Right atrium auricular region (tissue), 2 donors: ENCODE data around the gene GEMIN8. TPM values are rescaled to one million over a fixed set of nuclear protein-coding genes. Genes with fewer than 3 reads are reported as not detected.

Experiments
- DNase-seq: peaks from one replicate; pipeline ENCODE4 v3.0.0-alpha.2; 2019; ENCODE audit warnings: low spot score
- H3K27ac ChIP-seq, 2 donors: fragments of 200-600 bp; sonication (generic); 1 replicate in 1 of 2; 2 replicates in 1 of 2; pipeline ENCODE4 v1.5.1; 2016 to 2019
- H3K27me3 ChIP-seq, 2 donors: fragments of 200-600 bp; sonication (generic); one replicate each; pipeline versions ENCODE4 v1.5.1 to v1.6.0; 2017 to 2019
- H3K36me3 ChIP-seq: fragments of 200-600 bp; sonication (generic); one replicate; pipeline ENCODE4 v1.5.1; 2016
- H3K4me1 ChIP-seq, 2 donors: fragments of 200-600 bp; sonication (generic); one replicate each; pipeline versions ENCODE4 v1.5.1 to v1.6.0; 2017 to 2019
- H3K4me3 ChIP-seq, 2 donors: fragments of 200-600 bp; sonication (generic); 1 replicate in 1 of 2; 2 replicates in 1 of 2; pipeline ENCODE4 v1.5.1; 2017 to 2019; ENCODE audit warnings: mild to moderate bottlenecking in 1 of 2, moderate library complexity in 1 of 2
- H3K9me3 ChIP-seq, 2 donors: fragments of 200-600 bp; sonication (generic); one replicate each; pipeline ENCODE4 v1.5.1; 2019
- CTCF ChIP-seq, 2 donors: fragments of 200-600 bp; sonication (generic); IDR thresholded peaks; one replicate each; pipeline ENCODE4 v1.5.1; 2019; ENCODE audit warnings: antibody characterized with exemption in 2 of 2
- total RNA-seq, 2 donors: library from RNA; depleted of rRNA; stranded (reverse); fragments of >200 nt; gene quantifications; one replicate each; pipeline ENCODE4 v1.1.0, GENCODE V29; 2016

GEMIN8 gene
- total RNA-seq, 2 donors from 2014 or later = 7.6 to 12.8 TPM

- H3K9me3 ChIP-seq = peaks cover 0 to 5% of the 10 kb centered on the region in 2 donors
- H3K36me3 ChIP-seq = peaks cover 18% of the 10 kb centered on the region
- no peak for DNase-seq
- H3K4me3 ChIP-seq = no peak overlapping the region
- H3K27me3 ChIP-seq = no peaks in the 10 kb centered on the region
- peak overlapping the region in 1 of 2 donors; percentile 6 for H3K27ac ChIP-seq
- no peaks in the 10 kb centered on the region for H3K4me1 ChIP-seq
- no peak for TF ChIP-seq CTCF (IDR thresholded peaks at IDR 0.05)
Observed at GRCh38 chrX:14015294-14015693, 14.4 kb downstream of the GEMIN8 start.

GRCh38 chrX:14014526-14014925 is 15.2 kb downstream of the GEMIN8 start:
- TF ChIP-seq CTCF (IDR thresholded peaks at IDR 0.05) = no peak
- Histone ChIP-seq H3K27ac (no peak overlapping the region), H3K4me1 (no peaks in the 10 kb centered on the region), H3K9me3 (peaks cover 0 to 5% of the 10 kb centered on the region in 2 donors), H3K4me3 (no peak overlapping the region), H3K36me3 (peaks cover 10% of the 10 kb centered on the region), H3K27me3 (no peaks in the 10 kb centered on the region)
- no peak for DNase-seq

GRCh38 chrX:14013054-14013453 is 16.6 kb downstream of the GEMIN8 start:
- no peak for TF ChIP-seq CTCF (IDR thresholded peaks at IDR 0.05)
- H3K27me3 ChIP-seq = no peaks in the 10 kb centered on the region
- DNase-seq = no peak
- no peaks in the 10 kb centered on the region for H3K4me1 ChIP-seq
- peaks cover 14% of the 10 kb centered on the region for H3K36me3 ChIP-seq
- H3K27ac ChIP-seq = no peak overlapping the region
- peaks cover 0 to 5% of the 10 kb centered on the region in 2 donors for H3K9me3 ChIP-seq
- no peak overlapping the region for H3K4me3 ChIP-seq

- H3K9me3 ChIP-seq = peaks cover 0 to 5% of the 10 kb centered on the region in 2 donors
- H3K27ac ChIP-seq = no peak overlapping the region
- no peak for TF ChIP-seq CTCF (IDR thresholded peaks at IDR 0.05)
- no peak overlapping the region for H3K4me3 ChIP-seq
- peaks cover 19% of the 10 kb centered on the region for H3K36me3 ChIP-seq
- no peak for DNase-seq
- no peaks in the 10 kb centered on the region for H3K27me3 ChIP-seq
- H3K4me1 ChIP-seq = no peaks in the 10 kb centered on the region
Observed at GRCh38 chrX:14010566-14010965, 19.1 kb downstream of the GEMIN8 start.

- no peak overlapping the region for H3K4me3 ChIP-seq
- peaks cover 15% of the 10 kb centered on the region for H3K36me3 ChIP-seq
- no peaks in the 10 kb centered on the region for H3K27me3 ChIP-seq
- no peaks in the 10 kb centered on the region for H3K9me3 ChIP-seq
- no peaks in the 10 kb centered on the region for H3K4me1 ChIP-seq
- H3K27ac ChIP-seq = no peak overlapping the region
- TF ChIP-seq CTCF (IDR thresholded peaks at IDR 0.05) = no peak
- no peak for DNase-seq
Observed at GRCh38 chrX:14006540-14006939, 23.2 kb downstream of the GEMIN8 start.

- Histone ChIP-seq H3K27ac (no peak overlapping the region), H3K4me3 (no peak overlapping the region), H3K9me3 (no peaks in the 10 kb centered on the region), H3K4me1 (no peaks in the 10 kb centered on the region), H3K27me3 (no peaks in the 10 kb centered on the region), H3K36me3 (peaks cover 14% of the 10 kb centered on the region)
- no peak for TF ChIP-seq CTCF (IDR thresholded peaks at IDR 0.05)
- no peak for DNase-seq
Observed at GRCh38 chrX:14003876-14004425, 25.7 kb downstream of the GEMIN8 start.
